MM.1S (cell line): ENCODE results near the gene RCOR1.

Source experiments
- DNase-seq: peaks from one replicate; pipeline ENCODE4 v3.0.0-alpha.2; 2015
- H2AFZ ChIP-seq: fragments of 300-600 bp; sonication (generic); 2 replicates; pipeline ENCODE4 v1.6.0; 2016; ENCODE audit warnings: antibody characterized with exemption, low read length
- H3F3A ChIP-seq: fragments of 300-600 bp; sonication (generic); 2 replicates; pipeline ENCODE4 v1.6.1; 2016; ENCODE audit warnings: mild to moderate bottlenecking, antibody characterized with exemption, low read length, moderate library complexity, mixed read lengths; ENCODE audit not compliant: insufficient read depth
- H3K27ac ChIP-seq: fragments of 300-600 bp; sonication (generic); 2 replicates; pipeline ENCODE4 v1.5.1; 2016; ENCODE audit warnings: mild to moderate bottlenecking, low read length
- H3K27me3 ChIP-seq: fragments of 300-600 bp; sonication (generic); replicated peaks from 2 replicates; pipeline ENCODE4 v1.6.0; 2016; ENCODE audit warnings: low read length; ENCODE audit not compliant: insufficient read depth
- H3K36me3 ChIP-seq: fragments of 300-600 bp; sonication (generic); replicated peaks from 2 replicates; pipeline ENCODE4 v1.6.1; 2016; ENCODE audit warnings: mild to moderate bottlenecking, low read length, mixed read lengths; ENCODE audit not compliant: insufficient read depth
- H3K4me1 ChIP-seq: fragments of 300-600 bp; sonication (generic); 2 replicates; pipeline ENCODE4 v1.6.1; 2016; ENCODE audit warnings: low read length, mixed read lengths
- H3K4me2 ChIP-seq: fragments of 300-600 bp; sonication (generic); 2 replicates; pipeline ENCODE4 v1.6.0; 2016; ENCODE audit warnings: low read depth, low read length
- H3K4me3 ChIP-seq: fragments of 300-600 bp; sonication (generic); 2 replicates; pipeline ENCODE4 v1.5.1; 2016; ENCODE audit warnings: low read length, mixed read lengths
- H3K79me2 ChIP-seq: fragments of 300-600 bp; sonication (generic); 2 replicates; pipeline ENCODE4 v1.6.1; 2016; ENCODE audit warnings: mixed run types, low read length, mixed read lengths
- H3K9ac ChIP-seq: fragments of 300-600 bp; sonication (generic); 2 replicates; pipeline ENCODE4 v1.6.1; 2016; ENCODE audit warnings: low read length, mixed read lengths
- H3K9me2 ChIP-seq: fragments of 300-600 bp; sonication (generic); replicated peaks from 2 replicates; pipeline ENCODE4 v1.6.1; 2016; ENCODE audit warnings: mild to moderate bottlenecking, low read length, mixed read lengths; ENCODE audit not compliant: insufficient read depth
- H3K9me3 ChIP-seq: fragments of 300-600 bp; sonication (generic); replicated peaks from 2 replicates; pipeline ENCODE4 v1.6.1; 2016; ENCODE audit warnings: mild to moderate bottlenecking, low read length, mixed read lengths; ENCODE audit not compliant: insufficient read depth
- H4K20me1 ChIP-seq: fragments of 300-600 bp; sonication (generic); 2 replicates; pipeline ENCODE4 v1.6.1; 2016; ENCODE audit warnings: mild to moderate bottlenecking, low read length, moderate library complexity, mixed read lengths; ENCODE audit not compliant: insufficient read depth
- CTCF ChIP-seq: fragments of 300-600 bp; sonication (generic); IDR thresholded peaks from 2 replicates; pipeline ENCODE4 v1.5.1; 2016; ENCODE audit warnings: antibody characterized with exemption, low read length, mixed read lengths
- EZH2 ChIP-seq: fragments of 300-600 bp; sonication (generic); optimal IDR thresholded peaks from 2 replicates; pipeline ENCODE3; 2017; ENCODE audit warnings: low read depth, mild to moderate bottlenecking, antibody characterized with exemption, low read length, mixed read lengths
- EZH2phosphoT487 ChIP-seq: fragments of 300-600 bp; sonication (generic); IDR thresholded peaks from 2 replicates; pipeline ENCODE4 v1.6.1; 2018; ENCODE audit warnings: antibody characterized with exemption, low read length

RCOR1 gene

DNA sequence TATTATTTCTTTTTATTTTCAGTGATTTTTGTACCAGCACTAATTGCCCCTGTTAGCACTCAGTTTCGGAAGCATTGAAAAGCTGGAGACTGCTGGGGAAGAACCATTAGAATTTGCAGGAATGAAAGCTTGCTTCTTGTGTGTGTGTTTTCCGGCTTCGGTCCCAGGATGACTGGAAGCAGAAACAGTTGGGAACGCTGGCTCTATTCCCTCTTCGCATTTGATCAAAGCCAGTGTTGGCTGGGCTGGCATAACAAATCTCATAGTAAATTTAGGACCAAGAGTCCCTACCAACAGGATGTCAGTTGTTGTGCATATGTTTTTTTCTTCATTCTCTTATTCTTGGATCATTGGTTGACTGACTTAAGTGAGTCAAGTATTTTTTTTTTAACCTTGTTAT, 131.2 kb downstream of the RCOR1 start:
- Histone ChIP-seq H3K4me1 (no peaks in the 10 kb centered on the region), H3K4me2 (no peak overlapping the region), H3F3A (no peaks in the 10 kb centered on the region), H3K4me3 (no peak overlapping the region), H3K79me2 (no peaks in the 10 kb centered on the region), H4K20me1 (no peaks in the 10 kb centered on the region), H3K36me3 (no peaks in the 10 kb centered on the region), H3K27me3 (no peaks in the 10 kb centered on the region), H3K9ac (no peak overlapping the region), H2AFZ (no peak overlapping the region), H3K9me3 (no peaks in the 10 kb centered on the region), H3K9me2 (no peaks in the 10 kb centered on the region), H3K27ac (no peak overlapping the region)
- TF ChIP-seq EZH2 (no peak), CTCF (no peak), EZH2phosphoT487 (no peak)
- no peak for DNase-seq

DNA sequence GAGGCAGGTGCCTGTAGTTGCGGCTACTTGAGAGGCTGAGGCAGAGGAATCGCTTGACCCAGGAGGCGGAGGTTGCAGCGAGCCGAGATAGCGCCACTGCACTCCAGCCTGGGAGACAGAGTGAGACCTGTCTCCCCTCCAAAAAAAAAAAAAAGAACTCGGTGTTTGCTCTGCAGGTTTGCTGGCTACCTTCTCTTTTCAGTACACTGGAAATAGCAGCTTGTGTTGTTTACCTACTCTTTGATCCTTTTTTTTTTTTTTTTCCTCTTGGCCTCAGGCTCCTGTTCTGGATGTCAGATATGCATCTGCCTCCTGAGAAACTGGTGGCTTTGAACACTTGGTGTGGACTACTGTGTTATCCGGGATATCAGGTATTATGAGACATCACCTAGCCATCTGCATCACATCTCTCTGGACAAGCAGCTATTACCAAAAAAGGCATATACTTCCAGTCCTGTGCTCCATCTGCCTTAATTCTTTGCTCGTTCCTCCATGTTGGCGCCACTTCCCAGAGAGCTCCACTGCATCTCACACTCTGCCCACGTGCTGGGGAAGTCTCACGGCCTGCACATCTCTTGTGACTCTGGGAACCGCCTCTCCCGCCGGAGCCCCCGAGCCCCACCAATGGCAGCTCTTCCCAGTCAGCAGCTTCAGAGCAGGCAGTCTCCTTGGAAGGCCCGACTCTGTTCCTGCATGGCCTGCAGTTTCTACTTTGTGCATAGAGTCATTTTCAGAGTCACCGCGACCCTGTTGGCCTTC, 133.9 kb downstream of the RCOR1 start:
- H3K9me3 ChIP-seq, result no peaks in the 10 kb centered on the region
- TF ChIP-seq EZH2phosphoT487 (no peak), EZH2 (no peak), CTCF (no peak)
- no peak overlapping the region for H3K4me2 ChIP-seq
- no peaks in the 10 kb centered on the region for H3K79me2 ChIP-seq
- no peak for DNase-seq
- H3K27me3 ChIP-seq, result no peaks in the 10 kb centered on the region
- no peak overlapping the region for H3K9ac ChIP-seq
- no peaks in the 10 kb centered on the region for H3K36me3 ChIP-seq
- H3K4me3 ChIP-seq, result no peak overlapping the region
- H3K27ac ChIP-seq, result no peak overlapping the region
- no peak overlapping the region for H2AFZ ChIP-seq
- no peaks in the 10 kb centered on the region for H3F3A ChIP-seq
- no peaks in the 10 kb centered on the region for H3K9me2 ChIP-seq
- H3K4me1 ChIP-seq, result no peaks in the 10 kb centered on the region
- H4K20me1 ChIP-seq, result no peaks in the 10 kb centered on the region

GRCh38 chr14:102727336-102728095, 135.1 kb downstream of the RCOR1 start:
- H3K27me3 ChIP-seq, result no peaks in the 10 kb centered on the region
- no peak for TF ChIP-seq EZH2phosphoT487
- no peak for TF ChIP-seq EZH2
- no peak for TF ChIP-seq CTCF
- no peaks in the 10 kb centered on the region for H3K9me3 ChIP-seq
- no peak overlapping the region for H3K4me2 ChIP-seq
- no peak for DNase-seq
- no peak overlapping the region for H3K27ac ChIP-seq
- H3K79me2 ChIP-seq, result no peaks in the 10 kb centered on the region
- no peak overlapping the region for H3K4me3 ChIP-seq
- no peak overlapping the region for H3K9ac ChIP-seq
- no peaks in the 10 kb centered on the region for H3K4me1 ChIP-seq
- H4K20me1 ChIP-seq, result no peaks in the 10 kb centered on the region
- no peaks in the 10 kb centered on the region for H3F3A ChIP-seq
- H3K9me2 ChIP-seq, result no peaks in the 10 kb centered on the region
- H3K36me3 ChIP-seq, result no peaks in the 10 kb centered on the region
- no peak overlapping the region for H2AFZ ChIP-seq
